HepG2 (cell line): ENCODE data around the gene HSD17B11. TPM values are rescaled to one million over a fixed set of nuclear protein-coding genes. Genes with fewer than 3 reads are reported as not detected.

Source experiments
- AKNA ChIP-seq: sonication (generic); formaldehyde crosslinking; IDR thresholded peaks from 2 replicates; pipeline ENCODE4 v1.4.0; 2020; ENCODE audit warnings: missing genetic modification reagents, borderline replicate concordance
- CBFB ChIP-seq: sonication (generic); formaldehyde crosslinking; IDR thresholded peaks from 2 replicates; pipeline ENCODE4 v1.4.0; 2020; ENCODE audit warnings: missing genetic modification reagents
- EEA1 ChIP-seq: sonication (generic); formaldehyde crosslinking; IDR thresholded peaks from 2 replicates; pipeline ENCODE4 v1.5.1; 2020; ENCODE audit warnings: mild to moderate bottlenecking, missing genetic modification reagents, borderline replicate concordance
- FOXK1 ChIP-seq: sonication (generic); formaldehyde crosslinking; IDR thresholded peaks from 2 replicates; pipeline ENCODE4 v1.4.0; 2020; ENCODE audit warnings: low read depth, missing genetic modification reagents, borderline replicate concordance
- ISL2 ChIP-seq: sonication (generic); formaldehyde crosslinking; IDR thresholded peaks from 2 replicates; pipeline ENCODE4 v1.5.0; 2020; ENCODE audit warnings: missing genetic modification reagents
- MBNL3 ChIP-seq: fragments of 250-450 bp; sonication (Bioruptor Pico); conservative IDR thresholded peaks from 2 replicates; pipeline ENCODE4 v1.8.0; 2022; ENCODE audit warnings: mild to moderate bottlenecking, inconsistent platforms
- MEIS2 ChIP-seq: sonication (generic); formaldehyde crosslinking; IDR thresholded peaks from 2 replicates; pipeline ENCODE4 v1.9.0; 2021; ENCODE audit warnings: mild to moderate bottlenecking, missing genetic modification reagents
- PHF8 ChIP-seq: sonication (generic); formaldehyde crosslinking; IDR thresholded peaks from 2 replicates; pipeline ENCODE4 v1.5.0; 2020; ENCODE audit warnings: missing genetic modification reagents
- TBX3 ChIP-seq: fragments of 450-650 bp; IDR thresholded peaks from 2 replicates; pipeline ENCODE4 v1.6.1; 2017; ENCODE audit warnings: antibody characterized with exemption, mild to moderate bottlenecking, inconsistent platforms, borderline replicate concordance
- TEAD3 ChIP-seq: optimal IDR thresholded peaks from 2 replicates; pipeline ENCODE3; 2016; ENCODE audit warnings: borderline replicate concordance
- ZBTB21 ChIP-seq: sonication (generic); formaldehyde crosslinking; IDR thresholded peaks from 2 replicates; pipeline ENCODE4 v1.4.0; 2020; ENCODE audit warnings: missing genetic modification reagents
- ZFAT ChIP-seq: sonication (generic); formaldehyde crosslinking; conservative IDR thresholded peaks from 2 replicates; pipeline ENCODE4 v1.8.1; 2023; ENCODE audit warnings: missing genetic modification reagents, inconsistent platforms
- ZKSCAN1 ChIP-seq: fragments of 150-350 bp; IDR thresholded peaks from 2 replicates; pipeline ENCODE4 v1.6.1; 2014; ENCODE audit warnings: low read length
- ZNF143 ChIP-seq: sonication (generic); formaldehyde crosslinking; IDR thresholded peaks from 2 replicates; pipeline ENCODE4 v1.4.0; 2020; ENCODE audit warnings: missing genetic modification reagents
- ZNF317 ChIP-seq: sonication (generic); formaldehyde crosslinking; IDR thresholded peaks from 2 replicates; pipeline ENCODE4 v1.5.0; 2020; ENCODE audit warnings: mild to moderate bottlenecking, missing genetic modification reagents
- ZNF484 ChIP-seq: sonication (generic); formaldehyde crosslinking; IDR thresholded peaks from 2 replicates; pipeline ENCODE4 v1.5.1; 2020; ENCODE audit warnings: mild to moderate bottlenecking, low read depth, missing genetic modification reagents, borderline replicate concordance
- ZNF563 ChIP-seq: sonication (generic); formaldehyde crosslinking; IDR thresholded peaks from 2 replicates; pipeline ENCODE4 v1.8.0; 2022; ENCODE audit warnings: mild to moderate bottlenecking, moderate library complexity, missing genetic modification reagents
- ZNF674 ChIP-seq: sonication (generic); formaldehyde crosslinking; IDR thresholded peaks from 2 replicates; pipeline ENCODE4 v1.5.0; 2020; ENCODE audit warnings: low read depth, mild to moderate bottlenecking, missing genetic modification reagents
- polyA plus RNA-seq, 8 experiments: library from polyadenylated mRNA; depleted of rRNA in 3 of 8; stranded (reverse) in 7 of 8; unstranded in 1 of 8; fragments of >200 nt; fragmentation: Illumina TruSeq in 4 of 8; extraction: Trizol in 4 of 8; gene quantifications; 2 replicates each; pipeline versions ENCODE4 v1.2.1 to v1.2.3, GENCODE V29; 2011 to 2016; ENCODE audit warnings: low read depth in 4 of 8, missing spikeins in 1 of 8, mixed read lengths in 1 of 8; ENCODE audit not compliant: insufficient read depth in 1 of 8
- total RNA-seq, 5 experiments: library from RNA; depleted of rRNA; stranded (reverse); fragments of >200 nt; fragmentation: Illumina TruSeq; extraction: Trizol; gene quantifications; 2 replicates each; pipeline ENCODE4 v1.2.3, GENCODE V29; 2016; ENCODE audit warnings: low read depth in 1 of 5
- TF ChIP-seq, protein P1 (sequence below): sonication (generic); formaldehyde crosslinking; IDR thresholded peaks from 2 replicates; pipeline ENCODE4 v1.4.0; 2020; ENCODE audit warnings: mild to moderate bottlenecking, missing genetic modification reagents
- TF ChIP-seq, protein P2 (sequence below): sonication (generic); formaldehyde crosslinking; IDR thresholded peaks from 2 replicates; pipeline ENCODE4 v1.5.1; 2020; ENCODE audit warnings: mild to moderate bottlenecking, missing genetic modification reagents, borderline replicate concordance

The HSD17B11 gene
- total and polyA plus RNA-seq, 2 of the 13 experiments (the other 11 are each of a cell fraction or from before 2014, with no cell fraction given) = 121 to 158 TPM

- TF ChIP-seq AKNA = no peak
- TF ChIP-seq ZNF674 (CRISPR knock-in tag) = no peak
- TF ChIP-seq ZNF484 (CRISPR knock-in tag) = no peak
- TF ChIP-seq MBNL3 (CRISPR knock-in tag) = no peak
- TF ChIP-seq MEIS2 = no peak
- no peak for TF ChIP-seq ZNF317
- no peak for TF ChIP-seq ZBTB21 (CRISPR knock-in tag)
- TF ChIP-seq, protein P1, sequence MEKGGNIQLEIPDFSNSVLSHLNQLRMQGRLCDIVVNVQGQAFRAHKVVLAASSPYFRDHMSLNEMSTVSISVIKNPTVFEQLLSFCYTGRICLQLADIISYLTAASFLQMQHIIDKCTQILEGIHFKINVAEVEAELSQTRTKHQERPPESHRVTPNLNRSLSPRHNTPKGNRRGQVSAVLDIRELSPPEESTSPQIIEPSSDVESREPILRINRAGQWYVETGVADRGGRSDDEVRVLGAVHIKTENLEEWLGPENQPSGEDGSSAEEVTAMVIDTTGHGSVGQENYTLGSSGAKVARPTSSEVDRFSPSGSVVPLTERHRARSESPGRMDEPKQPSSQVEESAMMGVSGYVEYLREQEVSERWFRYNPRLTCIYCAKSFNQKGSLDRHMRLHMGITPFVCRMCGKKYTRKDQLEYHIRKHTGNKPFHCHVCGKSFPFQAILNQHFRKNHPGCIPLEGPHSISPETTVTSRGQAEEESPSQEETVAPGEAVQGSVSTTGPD = no peak
- no peak for TF ChIP-seq ZFAT
- no peak for TF ChIP-seq ZNF563
- TF ChIP-seq EEA1 (CRISPR knock-in tag) = no peak
- TF ChIP-seq CBFB (CRISPR knock-in tag) = no peak
- TF ChIP-seq TBX3 = 0 out of 2 replicates have a peak, but pooled peaks have one; percentile 37
- TF ChIP-seq ZKSCAN1 = no peak
- TF ChIP-seq TEAD3 (CRISPR knock-in tag) = no peak
- TF ChIP-seq FOXK1 (CRISPR knock-in tag) = peak; percentile 40; the same call in 1 of the 2 replicates
- TF ChIP-seq PHF8 (CRISPR knock-in tag) = no peak
- TF ChIP-seq, protein P2, sequence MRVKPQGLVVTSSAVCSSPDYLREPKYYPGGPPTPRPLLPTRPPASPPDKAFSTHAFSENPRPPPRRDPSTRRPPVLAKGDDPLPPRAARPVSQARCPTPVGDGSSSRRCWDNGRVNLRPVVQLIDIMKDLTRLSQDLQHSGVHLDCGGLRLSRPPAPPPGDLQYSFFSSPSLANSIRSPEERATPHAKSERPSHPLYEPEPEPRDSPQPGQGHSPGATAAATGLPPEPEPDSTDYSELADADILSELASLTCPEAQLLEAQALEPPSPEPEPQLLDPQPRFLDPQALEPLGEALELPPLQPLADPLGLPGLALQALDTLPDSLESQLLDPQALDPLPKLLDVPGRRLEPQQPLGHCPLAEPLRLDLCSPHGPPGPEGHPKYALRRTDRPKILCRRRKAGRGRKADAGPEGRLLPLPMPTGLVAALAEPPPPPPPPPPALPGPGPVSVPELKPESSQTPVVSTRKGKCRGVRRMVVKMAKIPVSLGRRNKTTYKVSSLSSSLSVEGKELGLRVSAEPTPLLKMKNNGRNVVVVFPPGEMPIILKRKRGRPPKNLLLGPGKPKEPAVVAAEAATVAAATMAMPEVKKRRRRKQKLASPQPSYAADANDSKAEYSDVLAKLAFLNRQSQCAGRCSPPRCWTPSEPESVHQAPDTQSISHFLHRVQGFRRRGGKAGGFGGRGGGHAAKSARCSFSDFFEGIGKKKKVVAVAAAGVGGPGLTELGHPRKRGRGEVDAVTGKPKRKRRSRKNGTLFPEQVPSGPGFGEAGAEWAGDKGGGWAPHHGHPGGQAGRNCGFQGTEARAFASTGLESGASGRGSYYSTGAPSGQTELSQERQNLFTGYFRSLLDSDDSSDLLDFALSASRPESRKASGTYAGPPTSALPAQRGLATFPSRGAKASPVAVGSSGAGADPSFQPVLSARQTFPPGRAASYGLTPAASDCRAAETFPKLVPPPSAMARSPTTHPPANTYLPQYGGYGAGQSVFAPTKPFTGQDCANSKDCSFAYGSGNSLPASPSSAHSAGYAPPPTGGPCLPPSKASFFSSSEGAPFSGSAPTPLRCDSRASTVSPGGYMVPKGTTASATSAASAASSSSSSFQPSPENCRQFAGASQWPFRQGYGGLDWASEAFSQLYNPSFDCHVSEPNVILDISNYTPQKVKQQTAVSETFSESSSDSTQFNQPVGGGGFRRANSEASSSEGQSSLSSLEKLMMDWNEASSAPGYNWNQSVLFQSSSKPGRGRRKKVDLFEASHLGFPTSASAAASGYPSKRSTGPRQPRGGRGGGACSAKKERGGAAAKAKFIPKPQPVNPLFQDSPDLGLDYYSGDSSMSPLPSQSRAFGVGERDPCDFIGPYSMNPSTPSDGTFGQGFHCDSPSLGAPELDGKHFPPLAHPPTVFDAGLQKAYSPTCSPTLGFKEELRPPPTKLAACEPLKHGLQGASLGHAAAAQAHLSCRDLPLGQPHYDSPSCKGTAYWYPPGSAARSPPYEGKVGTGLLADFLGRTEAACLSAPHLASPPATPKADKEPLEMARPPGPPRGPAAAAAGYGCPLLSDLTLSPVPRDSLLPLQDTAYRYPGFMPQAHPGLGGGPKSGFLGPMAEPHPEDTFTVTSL (CRISPR knock-in tag) = no peak
- no peak for TF ChIP-seq ZNF143 (CRISPR knock-in tag)
- 0 out of 2 replicates have a peak, but pooled peaks have one; percentile 19 for TF ChIP-seq ISL2 (CRISPR knock-in tag)
Observed at GRCh38 chr4:87416965-87417364, 26.0 kb upstream of the HSD17B11 start (continued).
